GM04504 (cell line): ENCODE results near the gene RBM22.
A peak's percentile ranks its signal among the peaks of the same experiment; 100 is the strongest.
"Not testable (repeated sequence)": the region's sequence is repeated elsewhere in the genome, so short reads cannot be mapped to it uniquely, and the experiment has no call there.

Experiments used
- DNase-seq: peaks from one replicate; pipeline ENCODE4 v3.0.0-alpha.2; 2012; ENCODE audit warnings: low read depth

Gene RBM22

GRCh38 chr5:150700594-150701377, at the start of gene RBM22:
Gene RBM22 (minus strand): TSS chr5:150701062. CDS start chr5:150700985, 77 bp downstream.
- peak; percentile 62 for DNase-seq

- no peak for DNase-seq
Measured at GRCh38 chr5:150750469-150750868, 49.6 kb upstream of the RBM22 start.

DNA sequence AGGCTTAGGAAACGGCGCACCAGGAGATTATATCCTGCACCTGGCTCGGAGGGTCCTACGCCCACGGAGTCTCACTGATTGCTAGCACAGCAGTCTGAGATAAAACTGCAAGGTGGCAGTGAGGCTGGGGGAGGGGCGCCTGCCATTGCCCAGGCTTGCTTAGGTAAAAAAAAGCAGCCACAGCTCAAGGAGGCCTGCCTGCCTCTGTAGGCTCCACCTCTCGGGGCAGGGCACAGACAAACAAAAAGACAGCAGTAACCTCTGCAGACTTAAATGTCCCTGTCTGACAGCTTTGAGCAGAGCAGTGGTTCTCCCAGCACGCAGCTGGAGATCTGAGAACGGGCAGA, 42.3 kb upstream of the RBM22 start:
- DNase-seq = not testable (repeated sequence)

- not testable (repeated sequence) for DNase-seq
Measured at GRCh38 chr5:150742455-150743141, 41.7 kb upstream of the RBM22 start.

GRCh38 chr5:150740992-150741391, 40.1 kb upstream of the RBM22 start:
- DNase-seq = no peak

GRCh38 chr5:150738862-150739261, 38.0 kb upstream of the RBM22 start:
- no peak for DNase-seq

DNA sequence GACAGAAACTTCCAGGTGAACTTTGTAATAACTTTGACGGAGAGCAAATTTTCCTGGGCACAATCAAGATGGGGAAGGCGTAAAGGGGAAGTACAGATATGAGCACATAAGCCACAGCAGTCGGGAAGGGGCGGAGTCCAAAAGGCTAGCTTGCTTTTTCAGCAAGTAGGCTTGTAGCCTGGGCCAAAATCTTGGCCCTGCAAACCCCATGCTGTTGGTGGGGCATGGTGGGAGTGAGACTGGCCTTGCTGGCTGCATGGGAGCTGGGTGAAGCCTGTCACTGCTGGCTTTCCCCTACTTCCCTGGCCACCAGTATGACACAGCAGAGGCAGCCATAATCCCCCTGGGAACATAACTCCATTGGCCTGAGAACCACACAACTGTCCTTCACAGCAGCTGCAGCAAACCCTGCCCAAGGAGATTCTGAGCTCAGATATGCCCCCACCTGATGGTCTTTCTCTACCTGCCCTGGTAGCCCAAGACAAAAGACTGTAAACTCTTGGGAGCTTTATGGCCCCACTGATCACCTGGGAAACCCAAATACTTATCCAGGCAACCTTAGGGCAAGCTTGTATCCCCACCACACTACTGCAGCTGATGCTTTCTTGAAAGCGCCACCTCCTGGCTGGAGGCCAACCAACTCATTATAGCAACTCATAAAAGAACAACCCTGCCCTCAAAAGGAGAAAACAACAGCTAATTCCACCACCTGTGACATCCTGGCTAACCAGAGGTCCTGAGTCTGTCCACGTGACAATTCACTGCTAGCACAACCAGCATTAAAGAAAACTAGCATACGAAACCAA, 33.9 kb upstream of the RBM22 start:
- DNase-seq = no peak

DNA sequence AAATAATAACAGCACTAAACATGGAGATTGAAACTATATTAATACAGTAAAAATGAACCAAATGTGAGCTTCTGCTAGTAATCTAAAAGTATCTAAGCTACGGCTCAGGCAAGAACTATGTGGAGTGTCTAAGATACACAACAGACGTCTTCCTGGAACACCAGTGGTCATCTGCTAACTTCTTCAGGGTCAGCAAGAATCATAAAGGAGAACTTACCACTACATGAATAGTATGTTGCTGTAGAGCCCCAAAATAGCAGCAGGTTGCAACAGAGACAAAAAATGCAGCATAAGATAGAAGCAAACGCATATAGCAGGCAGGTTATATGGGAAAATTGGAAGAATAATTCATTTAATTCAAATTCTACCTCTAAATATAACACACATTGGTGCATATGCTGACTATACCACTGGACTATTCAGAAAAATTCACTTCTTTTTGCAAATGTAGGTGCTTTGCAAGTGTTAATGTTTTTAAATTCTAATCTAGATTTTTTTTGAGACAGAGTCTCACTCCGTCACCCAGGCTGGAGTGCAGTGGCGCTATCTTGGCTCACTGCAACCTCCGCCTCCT, 30.9 kb upstream of the RBM22 start:
- DNase-seq = no peak

- no peak for DNase-seq
Measured at GRCh38 chr5:150729859-150730258, 29.0 kb upstream of the RBM22 start.

DNA sequence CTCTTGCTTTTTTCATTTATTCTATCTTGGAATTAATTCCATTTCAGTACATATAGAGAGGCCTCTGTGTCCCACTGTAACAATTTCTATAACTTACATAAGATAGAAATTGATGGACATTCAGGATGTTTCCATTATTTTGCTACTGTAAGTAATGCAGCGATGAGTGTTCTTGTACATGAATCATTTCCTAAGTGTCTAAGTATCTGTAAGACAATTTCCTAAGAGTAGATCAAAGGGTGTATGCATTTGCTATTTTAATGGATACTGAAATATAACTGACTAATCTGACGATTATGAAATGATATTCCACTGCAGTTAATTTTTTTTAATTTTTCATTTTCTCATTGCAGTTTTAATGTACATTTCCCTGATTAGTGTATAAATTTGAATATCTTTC, 23.0 kb upstream of the RBM22 start:
- no peak for DNase-seq

- no peak for DNase-seq
Measured at GRCh38 chr5:150710165-150710564, 9.3 kb upstream of the RBM22 start.

DNA sequence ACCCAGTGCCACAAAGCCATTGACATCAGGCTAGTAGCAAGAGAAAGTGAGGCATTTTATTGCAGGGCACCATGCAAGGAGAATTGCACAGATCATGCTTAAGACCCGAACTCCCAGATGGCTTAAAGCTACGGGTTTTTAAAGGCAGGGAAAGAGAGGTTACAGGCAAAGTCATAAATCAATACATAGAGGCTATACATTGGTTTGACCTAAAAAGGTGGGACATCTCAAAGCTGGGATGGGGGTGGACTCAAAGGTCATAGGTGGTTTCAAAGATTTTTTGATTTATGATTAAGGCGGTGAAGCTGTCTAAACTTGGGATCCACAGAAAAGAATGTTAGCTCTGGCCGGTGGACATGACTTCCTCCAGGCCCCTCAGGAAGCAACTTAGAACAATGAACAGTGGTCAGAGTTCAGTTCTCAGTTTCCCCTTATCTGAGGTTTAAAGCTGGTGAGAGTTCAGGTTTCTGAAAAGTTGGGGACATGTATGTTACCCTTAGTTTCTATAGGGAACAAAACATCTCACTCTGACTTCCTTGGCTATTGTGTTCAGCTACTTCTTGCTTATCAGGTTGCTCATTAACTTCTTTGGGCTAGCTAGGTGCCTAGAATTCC, 6.0 kb upstream of the RBM22 start:
- no peak for DNase-seq

GRCh38 chr5:150703762-150704161, 2.9 kb upstream of the RBM22 start:
- DNase-seq = no peak

GRCh38 chr5:150700246-150700593, 642 bp downstream of the RBM22 start:
- no peak for DNase-seq

DNA sequence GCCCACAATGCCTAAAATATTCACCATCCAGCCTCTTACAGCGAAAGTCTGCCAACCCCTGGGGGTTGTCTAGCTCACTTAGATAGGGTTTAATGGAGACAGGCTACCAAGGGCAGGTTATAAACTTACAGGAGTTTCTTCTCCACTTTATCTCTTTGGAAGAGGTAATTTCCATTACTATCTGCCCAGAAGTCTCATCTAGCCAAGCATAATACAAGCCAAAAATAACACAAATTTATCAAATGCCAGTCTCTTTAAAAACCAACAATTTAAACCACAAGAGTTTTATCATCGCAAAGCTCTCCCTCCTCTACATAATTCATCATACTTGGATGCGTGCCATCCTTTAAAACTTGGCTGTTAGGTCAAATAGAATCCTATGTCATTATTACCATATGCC, 6.2 kb downstream of the RBM22 start:
- DNase-seq = no peak

DNA sequence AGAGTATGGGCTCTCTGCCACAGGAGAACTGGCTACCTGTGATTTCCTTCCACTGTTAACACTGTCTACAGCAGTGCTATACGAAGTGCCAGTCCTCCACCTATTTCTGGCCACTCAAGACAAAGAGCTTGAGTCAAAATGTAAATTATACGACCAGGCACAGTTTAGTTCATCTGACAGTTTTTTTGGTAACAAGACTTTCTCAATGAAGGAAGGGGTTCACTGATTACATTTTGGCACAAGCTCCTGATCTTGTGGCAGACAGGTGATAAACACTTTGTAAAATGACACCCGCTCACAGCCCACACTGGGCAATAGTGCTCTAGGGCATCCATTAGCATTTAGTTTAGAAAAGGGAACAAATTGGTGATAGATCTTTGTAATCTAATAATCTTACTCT, 8.6 kb downstream of the RBM22 start:
- no peak for DNase-seq

DNA sequence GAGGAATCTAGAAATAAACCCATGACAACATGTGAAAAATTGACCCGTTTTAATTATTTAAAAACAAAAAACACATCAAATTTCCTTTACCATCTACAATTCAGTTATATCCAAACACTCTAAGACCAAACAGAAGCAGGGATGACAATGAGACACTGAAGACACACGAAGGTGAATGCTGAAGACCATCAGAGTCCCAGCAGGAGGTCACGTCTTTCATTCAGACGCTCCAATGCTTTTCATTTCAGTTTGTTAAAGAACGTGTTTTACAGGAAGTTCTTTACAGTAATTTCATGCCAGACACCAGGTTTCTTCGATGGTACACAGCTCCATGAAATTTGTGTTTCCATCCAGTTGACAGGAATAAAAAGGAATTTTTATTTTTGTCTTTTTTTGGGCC, 10.1 kb downstream of the RBM22 start:
- DNase-seq = no peak

DNA sequence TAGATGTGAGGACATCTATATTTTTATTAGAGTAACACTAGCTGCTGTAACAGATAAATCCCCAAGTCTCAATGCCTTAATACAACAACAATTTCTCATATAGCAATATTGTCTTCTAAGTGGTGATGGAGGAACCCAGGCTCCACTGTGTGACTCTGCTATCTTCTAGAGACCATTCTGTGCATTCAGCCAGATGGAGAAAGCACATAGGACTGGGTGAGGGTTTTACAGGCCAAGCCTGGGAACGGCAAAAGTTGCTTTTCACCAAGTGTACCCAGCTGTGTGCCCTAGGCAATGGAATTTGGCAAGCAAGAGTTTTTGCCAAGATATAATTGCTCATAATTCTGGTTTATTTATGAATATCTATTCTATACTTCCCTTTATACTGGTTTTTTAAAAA, 11.7 kb downstream of the RBM22 start:
- DNase-seq = no peak

DNA sequence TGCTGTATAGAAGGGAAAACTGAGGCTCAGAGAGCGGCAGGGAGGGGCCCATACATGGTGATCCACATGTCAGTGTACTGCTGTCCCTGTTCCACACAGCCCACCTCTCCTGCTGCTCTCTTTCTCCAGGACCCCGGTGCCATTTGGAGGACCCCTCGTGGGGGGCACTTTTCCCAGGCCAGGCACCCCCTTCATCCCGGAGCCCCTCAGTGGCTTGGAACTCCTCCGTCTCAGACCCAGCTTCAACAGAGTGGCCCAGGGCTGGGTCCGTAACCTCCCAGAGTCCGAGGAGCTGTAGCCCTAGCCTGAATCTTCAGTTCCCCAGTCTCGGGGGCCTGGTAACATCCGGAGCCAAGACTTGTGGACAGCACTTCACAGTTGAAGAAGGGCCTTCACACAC, 24.3 kb downstream of the RBM22 start:
- no peak for DNase-seq

DNA sequence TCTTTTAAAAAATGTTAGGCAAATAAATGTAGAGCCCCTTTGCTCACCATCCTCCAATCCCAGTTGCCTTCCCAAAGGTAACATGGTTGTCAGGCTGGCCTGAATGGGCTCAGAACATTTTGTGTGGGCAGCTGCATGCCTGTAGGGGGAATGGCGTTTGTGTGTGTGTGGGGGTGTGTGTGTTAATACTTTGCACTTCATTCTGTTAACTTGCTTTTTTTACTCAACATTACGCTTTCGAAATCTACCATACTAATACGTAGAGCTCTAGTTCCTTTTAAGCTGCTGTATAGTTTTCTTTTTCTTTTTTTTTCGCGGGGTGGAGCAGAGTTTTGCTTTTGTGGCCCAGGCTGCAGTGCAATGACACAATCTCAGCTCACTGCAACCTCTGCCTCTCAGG, 25.8 kb downstream of the RBM22 start:
- no peak for DNase-seq

DNA sequence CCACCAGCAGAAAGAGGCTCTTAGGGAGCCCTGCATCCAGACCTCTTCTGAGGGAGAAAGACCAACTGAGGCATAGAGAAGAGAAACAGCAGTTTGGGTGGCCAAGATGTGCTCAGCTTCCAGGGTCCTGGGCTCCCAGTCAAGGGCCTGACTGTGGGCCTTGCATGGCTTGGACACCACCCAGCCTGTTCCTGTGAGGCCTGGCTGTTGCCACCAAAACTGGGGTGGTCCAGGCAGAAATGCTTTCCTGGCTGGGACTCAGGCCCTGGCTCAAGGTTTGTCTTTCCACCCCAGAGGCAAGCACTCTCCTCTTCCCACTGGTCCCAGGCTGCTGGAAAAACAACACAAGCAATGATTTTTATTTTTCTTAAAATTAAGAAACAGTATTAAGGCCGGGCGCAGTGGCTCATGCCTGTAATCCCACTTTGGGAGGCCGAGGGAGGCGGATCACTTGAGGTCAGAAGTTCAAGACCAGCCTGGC, 26.5 kb downstream of the RBM22 start:
- no peak for DNase-seq

DNA sequence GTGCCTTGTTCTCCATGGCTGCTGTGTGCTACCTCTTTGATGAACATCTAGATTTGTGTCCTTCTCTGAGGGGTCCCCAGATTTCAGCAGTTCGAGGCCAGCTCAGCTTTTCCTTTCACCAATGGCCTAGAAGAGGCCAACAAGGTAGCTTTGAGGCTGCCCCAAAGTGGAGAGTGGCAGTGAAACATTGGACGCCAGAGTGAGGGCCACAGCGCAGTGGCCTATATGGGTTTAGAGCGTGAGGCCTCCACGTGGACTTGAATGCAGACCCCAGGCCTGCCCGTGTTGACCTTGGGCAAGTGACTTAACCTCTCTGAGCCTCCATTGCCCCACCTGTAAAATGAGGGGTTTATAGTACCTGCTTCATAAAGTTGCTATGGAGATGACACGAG, 28.0 kb downstream of the RBM22 start:
- no peak for DNase-seq
